Activated naive CD4-positive, alpha-beta T cell treated with anti-CD3 and anti-CD28 coated beads for 36 hours (primary cell): Measurements from ENCODE around the gene ZSCAN26. TPM values are rescaled to one million over a fixed set of nuclear protein-coding genes. Genes with fewer than 3 reads are reported as not detected.

Experiments
- total RNA-seq, 2 experiments: library from RNA; stranded (reverse); gene quantifications; one replicate each; pipeline ENCODE4 v1.2.3, GENCODE V29; 2021

ZSCAN26 gene
- total RNA-seq, 2 experiments from 2014 or later = 2.7 to 3.8 TPM

Other genes starting within 250 kb of the ZSCAN26 start
- 1 to 10 TPM; 6.1 to 6.5 TPM for gene ZNF165, start 186.6 kb upstream of the ZSCAN26 start, total RNA-seq
- gene ZSCAN16, start 142.5 kb upstream of the ZSCAN26 start, total RNA-seq = 1 to 10 TPM; 2.3 TPM
- gene ZKSCAN8, start 125.3 kb upstream of the ZSCAN26 start, total RNA-seq = 10 to 100 TPM; 14.8 to 15.0 TPM
- under 1 TPM; 0.74 to 0.88 TPM for gene ZSCAN9, start 41.9 kb upstream of the ZSCAN26 start, total RNA-seq
- 1 to 10 TPM; 3.5 TPM for gene ZKSCAN4, start 14.9 kb upstream of the ZSCAN26 start, total RNA-seq
- gene NKAPL, start 7.8 kb upstream of the ZSCAN26 start, total RNA-seq = under 1 TPM in 1 of 2 experiments, not detected in 1; 0.12 TPM
- gene PGBD1, start 14.4 kb downstream of the ZSCAN26 start, total RNA-seq = under 1 TPM; 0.64 to 0.69 TPM
- under 1 TPM; 0.62 to 0.89 TPM for gene ZSCAN31, start 69.0 kb downstream of the ZSCAN26 start, total RNA-seq
- 1 to 10 TPM; 1.3 TPM for gene ZKSCAN3, start 82.8 kb downstream of the ZSCAN26 start, total RNA-seq
- 1 to 10 TPM; 4.4 to 4.7 TPM for gene ZSCAN12, start 132.6 kb downstream of the ZSCAN26 start, total RNA-seq
- gene ZSCAN23, start 176.3 kb downstream of the ZSCAN26 start, total RNA-seq = 1 to 10 TPM; 1.7 to 2.0 TPM
- gene GPX6, start 248.7 kb downstream of the ZSCAN26 start, total RNA-seq = not detected